OCI-LY7 (cell line): Measurements from ENCODE around the gene HSF2BP. TPM values are rescaled to one million over a fixed set of nuclear protein-coding genes. Genes with fewer than 3 reads are reported as not detected.

Experiments
- BruUV-seq: library from RNA; stranded (reverse); fragments of 400-500 nt; replicated peaks from 2 replicates; lab custom pipeline; 2021; lab: Mats Ljungman, UMichigan
- CTCF ChIA-PET: fragments of 300-600 bp; sonication (Branson Sonifier 250); formaldehyde crosslinking; loops from one replicate; lab custom pipeline; 2022; ENCODE audit warnings: antibody characterized with exemption; ENCODE audit not compliant: unreplicated experiment; lab: Charles Lee
- POLR2A ChIA-PET: fragments of 300-600 bp; sonication (Branson Sonifier 250); formaldehyde crosslinking; loops from one replicate; lab custom pipeline; 2022; ENCODE audit warnings: antibody characterized with exemption; lab: Charles Lee
- DNase-seq: peaks from one replicate; pipeline ENCODE4 v3.0.0-alpha.2; 2015; ENCODE audit warnings: low spot score
- H2AFZ ChIP-seq: fragments of 200-600 bp; sonication (generic), shearing (Covaris generic); 2 replicates; pipeline ENCODE4 v1.6.1; 2014; ENCODE audit warnings: mild to moderate bottlenecking, antibody characterized with exemption, low read length, moderate library complexity
- H3K27ac ChIP-seq: fragments of 200-600 bp; sonication (generic); 2 replicates; pipeline ENCODE4 v1.5.1; 2014; ENCODE audit warnings: mixed run types, low read depth, mild to moderate bottlenecking, moderate library complexity, low read length, inconsistent platforms; ENCODE audit not compliant: poor library complexity, severe bottlenecking
- H3K36me3 ChIP-seq: fragments of 200-600 bp; sonication (generic); 2 replicates; pipeline ENCODE4 v1.6.1; 2014; ENCODE audit warnings: mild to moderate bottlenecking, antibody characterized with exemption, low read length, moderate library complexity, mixed read lengths; ENCODE audit not compliant: insufficient read depth
- H3K4me1 ChIP-seq: fragments of 200-600 bp; sonication (generic); 2 replicates; pipeline ENCODE4 v1.5.1; 2014; ENCODE audit warnings: mild to moderate bottlenecking, low read length; ENCODE audit not compliant: insufficient read depth, poor library complexity, severe bottlenecking
- H3K4me2 ChIP-seq: fragments of 200-600 bp; sonication (generic); 2 replicates; pipeline ENCODE4 v1.6.1; 2014; ENCODE audit warnings: mild to moderate bottlenecking, low read length
- H3K4me3 ChIP-seq: fragments of 200-600 bp; sonication (generic); 2 replicates; pipeline ENCODE4 v1.5.1; 2014; ENCODE audit warnings: mild to moderate bottlenecking, low read depth, low read length; ENCODE audit not compliant: poor library complexity, severe bottlenecking
- H3K79me2 ChIP-seq: fragments of 200-600 bp; sonication (generic); 2 replicates; pipeline ENCODE4 v1.6.1; 2016; ENCODE audit warnings: low read depth, mild to moderate bottlenecking, low read length, moderate library complexity, mixed read lengths; ENCODE audit not compliant: insufficient read depth
- H3K9me2 ChIP-seq: fragments of 200-600 bp; sonication (generic); 2 replicates; pipeline ENCODE4 v1.6.1; 2016; ENCODE audit warnings: mild to moderate bottlenecking, low read length, mixed read lengths; ENCODE audit not compliant: insufficient read depth
- H3K9me3 ChIP-seq: fragments of 200-600 bp; sonication (generic); 2 replicates; pipeline ENCODE4 v1.6.1; 2014; ENCODE audit warnings: mild to moderate bottlenecking, mixed run types, low read length, mixed read lengths
- H4K20me1 ChIP-seq: fragments of 200-600 bp; sonication (generic); 2 replicates; pipeline ENCODE4 v1.6.1; 2014; ENCODE audit warnings: mild to moderate bottlenecking, antibody characterized with exemption, low read length, moderate library complexity, mixed read lengths; ENCODE audit not compliant: insufficient read depth
- EZH2phosphoT487 ChIP-seq: fragments of 200-600 bp; sonication (generic); IDR thresholded peaks from 2 replicates; pipeline ENCODE4 v1.6.1; 2018; ENCODE audit warnings: low read depth, borderline replicate concordance, mild to moderate bottlenecking, mixed run types, antibody characterized with exemption, low read length, moderate library complexity, mixed read lengths
- intact Hi-C: fragments of 100-400 bp; cut with micrococcal nuclease; formaldehyde crosslinking; loops from one replicate; pipeline ENCODE4 v1.10.0; 2022; ENCODE audit not compliant: unreplicated experiment
- total RNA-seq, 2 experiments: library from RNA; depleted of rRNA in 1 of 2; stranded (reverse); fragments of >200 nt in 1 of 2; shearing (Covaris generic) in 1 of 2; gene quantifications; 2 replicates each; pipeline ENCODE4 v1.2.3, GENCODE V29; 2014 to 2022
- TF ChIP-seq, protein P1 (sequence below): fragments of 200-600 bp; sonication (generic); conservative IDR thresholded peaks from 2 replicates; pipeline ENCODE4 v1.5.1; 2014; ENCODE audit warnings: mild to moderate bottlenecking, antibody characterized with exemption, low read length, moderate library complexity, mixed read lengths

Gene HSF2BP
- total RNA-seq, 2 experiments from 2014 or later: 3.5 to 5.1 TPM

DNA sequence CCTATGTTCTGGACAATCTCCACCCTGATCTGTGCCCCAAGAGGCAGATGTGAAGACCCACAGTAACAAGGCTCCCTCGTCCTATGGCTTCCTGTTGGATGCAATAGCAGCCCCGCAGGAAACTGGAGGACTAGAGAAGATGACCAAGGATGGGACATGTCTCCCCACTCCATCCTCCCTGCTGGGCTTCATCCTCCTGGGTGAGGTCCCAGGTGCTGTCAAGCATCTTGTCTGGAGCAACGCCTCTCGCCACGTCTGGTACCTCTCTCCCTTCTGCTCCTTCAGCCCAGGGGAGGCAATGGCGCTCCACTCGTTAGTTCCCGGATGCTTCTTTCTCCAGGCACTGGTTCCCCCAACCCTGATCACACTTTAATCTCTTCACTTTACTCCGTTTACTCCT lies 11.1 kb downstream of the HSF2BP start:
- intact Hi-C loops: no loop called here
- POLR2A ChIA-PET: no interaction called here

DNA sequence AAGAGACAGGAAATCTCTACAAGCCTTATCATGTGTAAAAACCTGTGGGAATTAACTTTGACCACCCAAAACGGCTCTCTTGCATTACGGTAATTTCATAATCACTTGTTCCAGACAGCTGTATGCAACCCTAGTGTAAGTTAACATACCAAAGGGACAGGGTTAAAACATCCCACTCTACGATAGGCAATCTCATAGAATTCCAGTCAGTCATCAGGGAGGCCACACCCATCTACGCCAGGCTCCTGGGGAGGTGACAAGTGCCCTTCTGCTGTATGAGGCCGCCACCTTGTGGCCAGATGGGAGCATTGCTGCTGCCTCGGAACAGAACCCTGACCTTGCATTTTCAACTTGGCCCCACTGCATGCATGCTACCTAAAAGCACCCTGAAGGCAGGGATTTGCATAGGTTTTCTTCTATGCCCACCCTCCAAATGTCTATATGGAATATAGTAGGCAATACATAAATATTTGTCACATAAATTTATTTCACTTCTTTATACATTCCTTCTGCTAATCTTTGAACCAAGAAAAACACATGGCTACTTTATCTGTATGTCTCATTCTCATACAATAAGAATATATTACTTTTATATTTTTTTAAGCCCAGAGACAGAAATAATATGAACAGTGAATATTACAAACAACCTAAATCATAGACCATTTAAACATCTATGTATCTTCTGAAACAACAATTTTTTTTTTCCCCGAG lies 12.6 kb downstream of the HSF2BP start:
- no TSS peak for BruUV-seq
- no peaks in the 10 kb centered on the region for H3K9me2 ChIP-seq
- H3K36me3 ChIP-seq: no peaks in the 10 kb centered on the region
- H3K27ac ChIP-seq: no peak overlapping the region
- TF ChIP-seq EZH2phosphoT487: no peak
- TF ChIP-seq, protein P1, sequence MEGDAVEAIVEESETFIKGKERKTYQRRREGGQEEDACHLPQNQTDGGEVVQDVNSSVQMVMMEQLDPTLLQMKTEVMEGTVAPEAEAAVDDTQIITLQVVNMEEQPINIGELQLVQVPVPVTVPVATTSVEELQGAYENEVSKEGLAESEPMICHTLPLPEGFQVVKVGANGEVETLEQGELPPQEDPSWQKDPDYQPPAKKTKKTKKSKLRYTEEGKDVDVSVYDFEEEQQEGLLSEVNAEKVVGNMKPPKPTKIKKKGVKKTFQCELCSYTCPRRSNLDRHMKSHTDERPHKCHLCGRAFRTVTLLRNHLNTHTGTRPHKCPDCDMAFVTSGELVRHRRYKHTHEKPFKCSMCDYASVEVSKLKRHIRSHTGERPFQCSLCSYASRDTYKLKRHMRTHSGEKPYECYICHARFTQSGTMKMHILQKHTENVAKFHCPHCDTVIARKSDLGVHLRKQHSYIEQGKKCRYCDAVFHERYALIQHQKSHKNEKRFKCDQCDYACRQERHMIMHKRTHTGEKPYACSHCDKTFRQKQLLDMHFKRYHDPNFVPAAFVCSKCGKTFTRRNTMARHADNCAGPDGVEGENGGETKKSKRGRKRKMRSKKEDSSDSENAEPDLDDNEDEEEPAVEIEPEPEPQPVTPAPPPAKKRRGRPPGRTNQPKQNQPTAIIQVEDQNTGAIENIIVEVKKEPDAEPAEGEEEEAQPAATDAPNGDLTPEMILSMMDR: peak; percentile 100
- peak overlapping the region; percentile 48 for H3K4me2 ChIP-seq
- no peaks in the 10 kb centered on the region for H3K9me3 ChIP-seq
- no peaks in the 10 kb centered on the region for H3K79me2 ChIP-seq
- no peak overlapping the region for H3K4me3 ChIP-seq
- peaks cover 14% of the 10 kb centered on the region for H3K4me1 ChIP-seq
- ChIA-PET CTCF (no interaction called here), POLR2A (no interaction called here)
- peak; percentile 86 for DNase-seq
- no peak overlapping the region; the same call in 1 of the 2 replicates for H2AFZ ChIP-seq
- intact Hi-C loops: no loop called here
- H4K20me1 ChIP-seq: no peaks in the 10 kb centered on the region

More for the DNA sequence above, 11.1 kb downstream of the HSF2BP start:
- Histone ChIP-seq H3K9me3 (no peaks in the 10 kb centered on the region), H3K4me2 (no peak overlapping the region), H3K4me1 (peaks cover 14% of the 10 kb centered on the region), H2AFZ (no peak overlapping the region), H3K79me2 (no peaks in the 10 kb centered on the region), H3K27ac (no peak overlapping the region), H3K4me3 (no peak overlapping the region), H3K36me3 (no peaks in the 10 kb centered on the region), H3K9me2 (no peaks in the 10 kb centered on the region), H4K20me1 (no peaks in the 10 kb centered on the region)
- TF ChIP-seq, protein P1: no peak
- no peak for TF ChIP-seq EZH2phosphoT487
- no peak for DNase-seq
- CTCF ChIA-PET: no interaction called here
- no TSS peak for BruUV-seq

DNA sequence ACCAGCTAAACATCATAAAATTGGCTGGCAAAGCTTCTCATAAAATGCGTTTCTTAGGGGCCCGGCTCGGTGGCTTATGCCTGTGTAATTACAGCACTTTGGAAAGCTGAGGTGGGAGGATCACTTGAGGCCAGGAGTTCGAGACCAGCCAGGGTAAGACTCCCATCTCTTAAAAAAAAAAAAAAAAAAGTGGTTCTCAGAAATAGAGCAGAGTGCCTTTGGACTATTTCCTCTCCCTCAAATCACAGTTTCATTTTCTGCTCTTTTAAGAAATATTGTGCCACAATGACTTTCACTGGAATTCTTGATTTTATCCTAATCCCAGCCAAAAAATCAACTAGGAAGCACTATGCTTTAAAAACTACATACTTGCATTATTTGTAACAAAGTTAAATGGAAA lies 13.3 kb downstream of the HSF2BP start:
- Histone ChIP-seq H3K4me2 (peak overlapping the region; percentile 48), H3K27ac (no peak overlapping the region), H3K36me3 (no peaks in the 10 kb centered on the region), H3K9me2 (no peaks in the 10 kb centered on the region), H4K20me1 (no peaks in the 10 kb centered on the region), H3K4me1 (peaks cover 14% of the 10 kb centered on the region), H3K79me2 (no peaks in the 10 kb centered on the region), H2AFZ (peak overlapping the region; percentile 39), H3K9me3 (no peaks in the 10 kb centered on the region), H3K4me3 (peak overlapping the region; percentile 8)
- TF ChIP-seq, protein P1: no peak
- TF ChIP-seq EZH2phosphoT487: no peak
- POLR2A ChIA-PET: interaction anchor here (0.7 to 1.8 kb wide), 2 partner anchors 18 to 1620 kb away, joined by 4 to 6 read pairs; no protein-coding TSS in a partner anchor
- BruUV-seq: no TSS peak
- DNase-seq: no peak
- intact Hi-C loops: no loop called here
- CTCF ChIA-PET: no interaction called here
